Endothelial cell of umbilical vein (primary cell): ENCODE results near the gene KCNA5. TPM values are rescaled to one million over a fixed set of nuclear protein-coding genes. Genes with fewer than 3 reads are reported as not detected.

ENCODE experiments used
- BruUV-seq: library from RNA; stranded (reverse); fragments of 400-500 nt; replicated peaks from 2 replicates; lab custom pipeline; 2021; lab: Mats Ljungman, UMichigan
- CTCF ChIA-PET: fragments of 300-600, 350-600 bp; sonication (Branson Sonifier 250); formaldehyde crosslinking; loops from one replicate; lab custom pipeline; 2021; ENCODE audit warnings: antibody characterized with exemption, inconsistent platforms; lab: Charles Lee
- POLR2A ChIA-PET: fragments of 300-600, 350-600 bp; sonication (Branson Sonifier 250); formaldehyde crosslinking; loops from one replicate; lab custom pipeline; 2021; ENCODE audit warnings: antibody characterized with exemption, inconsistent platforms; lab: Charles Lee
- DNase-seq: peaks from one replicate; pipeline ENCODE4 v3.0.0-alpha.2; 2011; ENCODE audit warnings: low read depth, low spot score
- FAIRE-seq: peaks from 2 replicates; lab custom pipeline; 2011; peaks lifted over from hg19 to GRCh38; lab: Jason Lieb, UNC
- H2AFZ ChIP-seq: 2 replicates; pipeline ENCODE4 v1.6.0; 2012; ENCODE audit warnings: low read depth, low read length, control low read depth, inconsistent platforms
- H3K27ac ChIP-seq: 2 replicates; pipeline ENCODE4 v1.5.1; 2011; ENCODE audit warnings: low read depth, mild to moderate bottlenecking, control low read depth, low read length, moderate library complexity; ENCODE audit not compliant: insufficient read depth
- H3K27me3 ChIP-seq, 2 experiments: 2 replicates each; pipeline versions ENCODE4 v1.6.0 to v1.6.1; 2011; ENCODE audit warnings: low read length in 2 of 2, mixed read lengths in 1 of 2; ENCODE audit not compliant: control insufficient read depth in 2 of 2, insufficient read depth in 2 of 2
- H3K36me3 ChIP-seq, 2 experiments: 2 replicates in 1 of 2; 3 replicates in 1 of 2; pipeline ENCODE4 v1.5.1; 2011; ENCODE audit warnings: low read length in 2 of 2, mild to moderate bottlenecking in 1 of 2, moderate library complexity in 1 of 2; ENCODE audit not compliant: control insufficient read depth in 2 of 2, insufficient read depth in 2 of 2; ENCODE audit errors: extremely low read depth in 1 of 2
- H3K4me1 ChIP-seq: 3 replicates; pipeline ENCODE4 v1.5.1; 2011; ENCODE audit warnings: mild to moderate bottlenecking, low read length; ENCODE audit not compliant: control insufficient read depth, insufficient read depth; ENCODE audit errors: extremely low read depth
- H3K4me2 ChIP-seq: 2 replicates; pipeline ENCODE4 v1.6.1; 2011; ENCODE audit warnings: low read length, control low read depth, mixed read lengths; ENCODE audit not compliant: insufficient read depth
- H3K4me3 ChIP-seq, 3 experiments: fragments of 200-600 bp in 1 of 3; sonication (generic), shearing (Covaris generic) in 1 of 3; replicated peaks in 1 of 3; 2 replicates each; pipeline ENCODE4 v1.5.1; 2011 to 2016; ENCODE audit warnings: control low read depth in 3 of 3, low read length in 3 of 3, mild to moderate bottlenecking in 2 of 3, inconsistent platforms in 1 of 3, low read depth in 1 of 3, moderate library complexity in 1 of 3; ENCODE audit not compliant: insufficient read depth in 1 of 3
- H3K79me2 ChIP-seq: 2 replicates; pipeline ENCODE4 v1.6.0; 2012; ENCODE audit warnings: low read length, inconsistent platforms; ENCODE audit not compliant: control insufficient read depth, insufficient read depth
- H3K9ac ChIP-seq: replicated peaks from 2 replicates; pipeline ENCODE3; 2011; ENCODE audit warnings: low read length, control low read depth; ENCODE audit not compliant: insufficient read depth; ENCODE audit errors: extremely low read depth
- H3K9me1 ChIP-seq: replicated peaks from 3 replicates; pipeline ENCODE4 v1.6.0; 2011; ENCODE audit warnings: mild to moderate bottlenecking, low read length; ENCODE audit not compliant: control insufficient read depth, insufficient read depth; ENCODE audit errors: extremely low read depth
- H3K9me3 ChIP-seq: replicated peaks from 2 replicates; pipeline ENCODE4 v1.5.1; 2012; ENCODE audit warnings: low read length, inconsistent platforms; ENCODE audit not compliant: control insufficient read depth, insufficient read depth
- H4K20me1 ChIP-seq: replicated peaks from 2 replicates; pipeline ENCODE3; 2011; ENCODE audit warnings: mild to moderate bottlenecking, low read length; ENCODE audit not compliant: control insufficient read depth, insufficient read depth; ENCODE audit errors: extremely low read depth
- EZH2 ChIP-seq: IDR thresholded peaks from 2 replicates; pipeline ENCODE4 v1.6.1; 2012; ENCODE audit warnings: borderline replicate concordance, low read depth, mild to moderate bottlenecking, moderate library complexity, low read length, inconsistent platforms; ENCODE audit not compliant: severe bottlenecking
- FOS ChIP-seq: IDR thresholded peaks from 2 replicates; pipeline ENCODE4 v1.6.1; 2011; ENCODE audit warnings: mild to moderate bottlenecking, low read length, moderate library complexity, borderline replicate concordance; ENCODE audit not compliant: insufficient read depth
- GATA2 ChIP-seq: IDR thresholded peaks from 2 replicates; pipeline ENCODE4 v1.7.0; 2011; ENCODE audit warnings: low read depth, mild to moderate bottlenecking, moderate library complexity, mixed read lengths, low read length; ENCODE audit not compliant: insufficient read length, insufficient read depth
- JUN ChIP-seq: IDR thresholded peaks from 2 replicates; pipeline ENCODE4 v1.6.1; 2011; ENCODE audit warnings: borderline replicate concordance, low read depth; ENCODE audit not compliant: insufficient read length, insufficient read depth
- MYC ChIP-seq: IDR thresholded peaks from one replicate; pipeline ENCODE4 v1.6.1; 2011; ENCODE audit warnings: mild to moderate bottlenecking, low read depth, low read length
- POLR2A ChIP-seq: IDR thresholded peaks from 2 replicates; pipeline ENCODE4 v1.6.1; 2012; ENCODE audit warnings: low read depth, mild to moderate bottlenecking, control low read depth, low read length
- POLR2AphosphoS5 ChIP-seq: IDR thresholded peaks from 2 replicates; pipeline ENCODE4 v1.6.1; 2012; ENCODE audit warnings: low read depth, mild to moderate bottlenecking, control low read depth, low read length, moderate library complexity; ENCODE audit not compliant: insufficient read depth
- dilution Hi-C: fragments of 300-500 bp; cut with MboI; formaldehyde crosslinking; loops from one replicate; pipeline ENCODE4 v1.15.0; 2019; ENCODE audit warnings: low sequenced_read_pairs; ENCODE audit not compliant: extremely low pct_ligation_motif_present
- intact Hi-C: fragments of 100-400 bp; cut with micrococcal nuclease; formaldehyde crosslinking; loops from one replicate; pipeline ENCODE4 v1.10.0; 2022
- polyA plus RNA-seq, 4 experiments: library from polyadenylated mRNA; depleted of rRNA in 3 of 4; stranded (reverse) in 3 of 4; unstranded in 1 of 4; fragments of >200 nt; gene quantifications; 2 replicates each; pipeline versions ENCODE4 v1.2.1 to v1.2.3, GENCODE V29; 2011 to 2012; ENCODE audit warnings: missing spikeins in 1 of 4
- total RNA-seq: library from RNA; stranded (reverse); gene quantifications from 2 replicates; pipeline ENCODE4 v1.2.3, GENCODE V29; 2021
- TF ChIP-seq, protein P1 (sequence below), 2 donors: IDR thresholded peaks; 1 replicate in 1 of 2; 2 replicates in 1 of 2; pipeline ENCODE4 v1.5.1; 2011; ENCODE audit warnings: low read length in 2 of 2, mild to moderate bottlenecking in 2 of 2, moderate library complexity in 2 of 2, control low read depth in 1 of 2, inconsistent platforms in 1 of 2, low read depth in 1 of 2; ENCODE audit not compliant: insufficient read depth in 1 of 2; ENCODE audit errors: extremely low read depth in 1 of 2
- TF ChIP-seq, protein P2 (sequence below): IDR thresholded peaks from 2 replicates; pipeline ENCODE4 v1.6.1; 2011; ENCODE audit not compliant: insufficient read depth, insufficient read length

The KCNA5 gene
- total and polyA plus RNA-seq, 2 donors (not counting 3 experiments of a cell fraction or from before 2014, with no cell fraction given) = not detected

DNA sequence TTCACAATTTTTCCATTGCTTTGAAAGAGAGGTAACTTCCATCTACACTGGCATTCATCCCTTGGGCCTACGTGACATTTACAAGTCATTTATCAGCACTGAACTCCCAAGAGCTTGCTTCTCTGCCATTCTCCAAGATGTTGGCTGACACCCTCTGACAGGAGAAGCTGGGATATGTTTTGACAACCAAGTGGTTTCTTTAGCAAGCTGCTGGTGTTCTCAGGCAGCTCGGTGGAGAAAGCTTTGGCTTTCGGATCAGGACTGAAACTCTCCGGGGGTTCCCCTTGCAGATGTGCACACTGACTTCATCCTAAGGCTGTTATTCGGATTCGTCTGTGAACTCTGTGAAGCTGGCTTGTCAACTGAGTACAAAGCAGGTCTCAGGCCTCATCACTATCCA is 15.7 kb downstream of the KCNA5 start:
- no TSS peak for BruUV-seq
- H3K27ac ChIP-seq = no peak overlapping the region
- ChIA-PET CTCF (interaction anchor here (1.4 kb wide), 1 partner anchor 210 kb away, joined by 4 read pairs; no protein-coding TSS in a partner anchor), POLR2A (no interaction called here)
- no peak for FAIRE-seq
- H3K9me3 ChIP-seq = no peaks in the 10 kb centered on the region
- no peak for TF ChIP-seq FOS
- no peak overlapping the region for H2AFZ ChIP-seq
- H3K79me2 ChIP-seq = no peaks in the 10 kb centered on the region
- H4K20me1 ChIP-seq = no peaks in the 10 kb centered on the region
- H3K9me1 ChIP-seq = no peaks in the 10 kb centered on the region
- dilution Hi-C loops (no loop called here), intact Hi-C loops (no loop called here)
- no peak overlapping the region for H3K4me2 ChIP-seq
- no peaks in the 10 kb centered on the region for H3K36me3 ChIP-seq
- H3K9ac ChIP-seq = no peak overlapping the region
- no peak for DNase-seq
- no peaks in the 10 kb centered on the region for H3K27me3 ChIP-seq
- H3K4me3 ChIP-seq = no peak overlapping the region
- no peaks in the 10 kb centered on the region for H3K4me1 ChIP-seq

DNA sequence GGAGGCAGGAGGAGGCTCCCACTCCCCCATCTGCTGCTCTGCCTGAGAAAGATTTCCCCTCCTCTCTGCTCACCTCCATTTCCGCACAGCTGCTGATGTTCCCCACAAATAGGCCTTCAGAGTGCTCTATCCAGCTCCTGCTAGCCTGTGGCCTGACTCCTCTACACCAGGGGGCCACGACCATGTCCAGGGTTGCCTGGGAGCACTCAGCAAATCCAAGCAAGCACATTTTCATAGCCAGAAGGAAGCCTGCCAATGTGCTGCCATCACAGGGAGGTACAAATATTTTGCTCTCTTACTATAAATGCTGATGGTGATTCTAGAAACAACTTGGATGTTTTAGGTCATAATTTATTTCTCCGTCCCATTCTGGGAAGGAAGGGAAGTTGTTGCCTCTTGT is 17.3 kb downstream of the KCNA5 start:
- no peaks in the 10 kb centered on the region for H3K9me1 ChIP-seq
- BruUV-seq = no TSS peak
- H3K79me2 ChIP-seq = no peaks in the 10 kb centered on the region
- H2AFZ ChIP-seq = no peak overlapping the region
- DNase-seq (no peak), FAIRE-seq (no peak)
- H3K9ac ChIP-seq = no peak overlapping the region
- ChIA-PET CTCF (interaction anchor here (1.4 kb wide), 1 partner anchor 212 kb away, joined by 4 read pairs; no protein-coding TSS in a partner anchor), POLR2A (no interaction called here)
- TF ChIP-seq, protein P1, sequence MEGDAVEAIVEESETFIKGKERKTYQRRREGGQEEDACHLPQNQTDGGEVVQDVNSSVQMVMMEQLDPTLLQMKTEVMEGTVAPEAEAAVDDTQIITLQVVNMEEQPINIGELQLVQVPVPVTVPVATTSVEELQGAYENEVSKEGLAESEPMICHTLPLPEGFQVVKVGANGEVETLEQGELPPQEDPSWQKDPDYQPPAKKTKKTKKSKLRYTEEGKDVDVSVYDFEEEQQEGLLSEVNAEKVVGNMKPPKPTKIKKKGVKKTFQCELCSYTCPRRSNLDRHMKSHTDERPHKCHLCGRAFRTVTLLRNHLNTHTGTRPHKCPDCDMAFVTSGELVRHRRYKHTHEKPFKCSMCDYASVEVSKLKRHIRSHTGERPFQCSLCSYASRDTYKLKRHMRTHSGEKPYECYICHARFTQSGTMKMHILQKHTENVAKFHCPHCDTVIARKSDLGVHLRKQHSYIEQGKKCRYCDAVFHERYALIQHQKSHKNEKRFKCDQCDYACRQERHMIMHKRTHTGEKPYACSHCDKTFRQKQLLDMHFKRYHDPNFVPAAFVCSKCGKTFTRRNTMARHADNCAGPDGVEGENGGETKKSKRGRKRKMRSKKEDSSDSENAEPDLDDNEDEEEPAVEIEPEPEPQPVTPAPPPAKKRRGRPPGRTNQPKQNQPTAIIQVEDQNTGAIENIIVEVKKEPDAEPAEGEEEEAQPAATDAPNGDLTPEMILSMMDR (IDR thresholded peaks at IDR 0.05; ENCODE audit: extremely low read depth in 1 of 2, insufficient read depth in 1 of 2, low read depth in 1 of 2, low read length in 2 of 2) = no peak
- TF ChIP-seq GATA2 = no peak
- TF ChIP-seq POLR2A = no peak
- TF ChIP-seq FOS = no peak
- TF ChIP-seq EZH2 = no peak
- TF ChIP-seq, protein P2, sequence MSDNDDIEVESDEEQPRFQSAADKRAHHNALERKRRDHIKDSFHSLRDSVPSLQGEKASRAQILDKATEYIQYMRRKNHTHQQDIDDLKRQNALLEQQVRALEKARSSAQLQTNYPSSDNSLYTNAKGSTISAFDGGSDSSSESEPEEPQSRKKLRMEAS = no peak
- no peak for TF ChIP-seq JUN
- TF ChIP-seq MYC = no peak
- no peak for TF ChIP-seq POLR2AphosphoS5
- H3K9me3 ChIP-seq = no peaks in the 10 kb centered on the region
- no peaks in the 10 kb centered on the region for H3K36me3 ChIP-seq
- H3K27ac ChIP-seq = no peak overlapping the region
- no peaks in the 10 kb centered on the region for H3K27me3 ChIP-seq
- dilution Hi-C loops = no loop called here
- H3K4me1 ChIP-seq = no peaks in the 10 kb centered on the region
- intact Hi-C loops = no loop called here
- no peak overlapping the region for H3K4me2 ChIP-seq
- H3K4me3 ChIP-seq = no peak overlapping the region
- no peaks in the 10 kb centered on the region for H4K20me1 ChIP-seq
